GM19351 (cell line): ENCODE data around the gene DOCK8.
"Not testable (repeated sequence)": the region's sequence is repeated elsewhere in the genome, so short reads cannot be mapped to it uniquely, and the experiment has no call there.

Experiments
- ATAC-seq: cut with Tn5 transposase; IDR thresholded peaks from one replicate; pipeline ENCODE4 v1.9.1; 2021; ENCODE audit warnings: mild to moderate bottlenecking, moderate library complexity; ENCODE audit not compliant: unreplicated experiment

The DOCK8 gene

GRCh38 chr9:224582-225520 lies 10.2 kb downstream of the DOCK8 start:
- ATAC-seq: no peak

GRCh38 chr9:227860-228259 lies 13.2 kb downstream of the DOCK8 start:
- no peak for ATAC-seq

GRCh38 chr9:228929-229695 lies 14.4 kb downstream of the DOCK8 start:
- ATAC-seq: no peak

- ATAC-seq: not testable (repeated sequence)
Measured at GRCh38 chr9:231625-232024, 17.0 kb downstream of the DOCK8 start.

- not testable (repeated sequence) for ATAC-seq
Measured at GRCh38 chr9:233708-234107, 19.0 kb downstream of the DOCK8 start.

GRCh38 chr9:237141-237857 lies 22.6 kb downstream of the DOCK8 start:
- no peak for ATAC-seq

GRCh38 chr9:237858-238345 lies 23.2 kb downstream of the DOCK8 start:
- no peak for ATAC-seq

GRCh38 chr9:242461-243080 lies 27.9 kb downstream of the DOCK8 start:
- no peak for ATAC-seq

GRCh38 chr9:248278-248961 lies 33.8 kb downstream of the DOCK8 start:
- no peak for ATAC-seq

- no peak for ATAC-seq
Measured at GRCh38 chr9:249025-249424, 34.4 kb downstream of the DOCK8 start.

GRCh38 chr9:250039-250438 lies 35.4 kb downstream of the DOCK8 start:
- ATAC-seq: no peak

GRCh38 chr9:250625-251024 lies 36.0 kb downstream of the DOCK8 start:
- ATAC-seq: no peak

- no peak for ATAC-seq
Measured at GRCh38 chr9:251398-251797, 36.7 kb downstream of the DOCK8 start.

- no peak for ATAC-seq
Measured at GRCh38 chr9:253539-253938, 38.9 kb downstream of the DOCK8 start.

- ATAC-seq: no peak
Measured at GRCh38 chr9:254516-254915, 39.9 kb downstream of the DOCK8 start.

- ATAC-seq: no peak
Measured at GRCh38 chr9:257957-258356, 43.3 kb downstream of the DOCK8 start.

- ATAC-seq: no peak
Measured at GRCh38 chr9:259405-260404, 45.0 kb downstream of the DOCK8 start.

GRCh38 chr9:264231-264630 lies 49.6 kb downstream of the DOCK8 start:
- no peak for ATAC-seq
